Urinary bladder (tissue), 4 donors: ENCODE measurements around the gene OPA1. TPM values are rescaled to one million over a fixed set of nuclear protein-coding genes. Genes with fewer than 3 reads are reported as not detected.

Experiments used
- DNase-seq: peaks from one replicate; pipeline ENCODE4 v3.0.0-alpha.2; 2015; ENCODE audit errors: extremely low spot score
- H3K27ac ChIP-seq: one replicate; pipeline ENCODE4 v1.5.1; 2013; ENCODE audit warnings: low read depth, mild to moderate bottlenecking, moderate library complexity
- H3K36me3 ChIP-seq: one replicate; pipeline ENCODE4 v1.6.1; 2013; ENCODE audit warnings: mild to moderate bottlenecking, moderate library complexity; ENCODE audit not compliant: insufficient read depth
- H3K4me1 ChIP-seq: one replicate; pipeline ENCODE4 v1.6.1; 2013; ENCODE audit warnings: mild to moderate bottlenecking, moderate library complexity; ENCODE audit not compliant: insufficient read depth
- H3K4me3 ChIP-seq: one replicate; pipeline ENCODE4 v1.5.1; 2013; ENCODE audit warnings: low read depth, low read length
- WGBS: extraction: QIAGEN DNeasy Blood & Tissue Kit; methylation state at CpG from one replicate; pipeline ENCODE4 v1.1.7; 2013; 5-methylcytosine and 5-hydroxymethylcytosine counted together
- polyA plus RNA-seq: library from polyadenylated mRNA; stranded (reverse); fragments of 200-250 nt; gene quantifications from one replicate; pipeline ENCODE4 v1.2.3, GENCODE V29; 2013
- total RNA-seq: library from RNA; depleted of rRNA; stranded (reverse); fragments of >200 nt; gene quantifications from one replicate; pipeline ENCODE4 v1.2.3, GENCODE V29; 2014
- donor health status: healthy with polysubstance abuse.
- donor health status: healthy.

OPA1 gene
- total and polyA plus RNA-seq, 2 donors = 26.0 to 106 TPM

GRCh38 chr3:193640728-193641439 lies 47.9 kb downstream of the OPA1 start:
- Histone ChIP-seq H3K36me3 (peaks cover 6% of the 10 kb centered on the region), H3K27ac (no peak overlapping the region), H3K4me3 (no peak overlapping the region), H3K4me1 (no peaks in the 10 kb centered on the region)
- DNase-seq = no peak
- 82% methylated on average over 4 of the region's 4 CpGs for WGBS

- no peaks in the 10 kb centered on the region for H3K4me1 ChIP-seq
- no peak overlapping the region for H3K4me3 ChIP-seq
- peaks cover 6% of the 10 kb centered on the region for H3K36me3 ChIP-seq
- DNase-seq = no peak
- H3K27ac ChIP-seq = no peak overlapping the region
- 68% methylated on average over 3 of the region's 3 CpGs for WGBS
Measured at GRCh38 chr3:193641440-193641775, 48.4 kb downstream of the OPA1 start.

DNA sequence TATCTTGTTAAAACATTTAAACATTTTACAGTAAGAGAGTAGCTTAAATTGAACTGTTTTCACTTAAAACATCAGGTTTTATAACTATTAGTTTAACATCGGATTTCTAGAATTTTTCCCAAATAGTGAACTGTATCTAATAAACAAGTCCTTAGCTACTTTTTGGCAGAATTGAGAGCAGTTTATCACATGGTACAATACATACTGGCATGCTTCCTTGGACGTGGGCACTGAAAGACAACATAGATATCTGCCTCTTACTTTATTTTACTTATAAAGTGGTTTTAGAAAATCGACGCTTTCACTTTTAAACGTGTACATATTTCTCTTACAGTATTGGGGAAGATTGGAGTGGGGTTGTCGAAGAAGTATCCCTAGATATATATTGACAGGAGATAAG lies 52.8 kb downstream of the OPA1 start:
- peaks cover 7% of the 10 kb centered on the region for H3K36me3 ChIP-seq
- WGBS = 67% methylated on average over 6 of the region's 6 CpGs
- H3K4me3 ChIP-seq = no peak overlapping the region
- no peaks in the 10 kb centered on the region for H3K4me1 ChIP-seq
- H3K27ac ChIP-seq = no peak overlapping the region
- no peak for DNase-seq

DNA sequence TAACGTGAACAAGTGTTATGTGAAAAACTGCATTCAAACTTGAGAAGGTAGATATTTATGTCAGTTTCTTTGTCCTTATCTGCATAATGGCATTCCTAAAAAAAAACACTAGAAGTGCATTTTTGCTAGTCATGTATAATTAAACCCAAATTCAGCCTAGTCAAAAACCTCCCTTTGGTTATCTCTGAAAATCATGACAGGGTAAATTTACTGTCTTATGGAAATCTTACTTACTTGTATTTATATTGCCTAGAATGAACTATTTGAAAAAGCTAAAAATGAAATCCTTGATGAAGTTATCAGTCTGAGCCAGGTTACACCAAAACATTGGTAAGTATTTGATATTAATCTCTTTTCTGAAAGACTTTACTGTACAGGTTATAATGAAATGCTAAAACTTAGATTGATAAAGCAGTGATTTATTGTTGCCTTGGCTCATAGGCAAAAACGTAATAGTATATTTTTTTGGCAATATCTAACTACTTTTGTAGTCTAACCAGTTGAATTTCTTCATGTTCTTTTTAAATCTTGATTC lies 55.6 kb downstream of the OPA1 start:
- no peak for DNase-seq
- H3K4me1 ChIP-seq = no peaks in the 10 kb centered on the region
- no peak overlapping the region for H3K27ac ChIP-seq
- peaks cover 8% of the 10 kb centered on the region for H3K36me3 ChIP-seq
- WGBS = 81% methylated on average over 2 of the region's 2 CpGs
- no peak overlapping the region for H3K4me3 ChIP-seq

GRCh38 chr3:193650585-193650984 lies 57.6 kb downstream of the OPA1 start:
- Histone ChIP-seq H3K27ac (no peak overlapping the region), H3K4me1 (no peaks in the 10 kb centered on the region), H3K36me3 (peaks cover 8% of the 10 kb centered on the region), H3K4me3 (no peak overlapping the region)
- 95% methylated on average over 2 of the region's 2 CpGs for WGBS
- no peak for DNase-seq

- Histone ChIP-seq H3K4me1 (no peaks in the 10 kb centered on the region), H3K36me3 (peaks cover 8% of the 10 kb centered on the region), H3K4me3 (no peak overlapping the region), H3K27ac (no peak overlapping the region)
- DNase-seq = no peak
- 73% methylated on average over 4 of the region's 4 CpGs for WGBS
Measured at GRCh38 chr3:193655831-193656433, 62.9 kb downstream of the OPA1 start.

DNA sequence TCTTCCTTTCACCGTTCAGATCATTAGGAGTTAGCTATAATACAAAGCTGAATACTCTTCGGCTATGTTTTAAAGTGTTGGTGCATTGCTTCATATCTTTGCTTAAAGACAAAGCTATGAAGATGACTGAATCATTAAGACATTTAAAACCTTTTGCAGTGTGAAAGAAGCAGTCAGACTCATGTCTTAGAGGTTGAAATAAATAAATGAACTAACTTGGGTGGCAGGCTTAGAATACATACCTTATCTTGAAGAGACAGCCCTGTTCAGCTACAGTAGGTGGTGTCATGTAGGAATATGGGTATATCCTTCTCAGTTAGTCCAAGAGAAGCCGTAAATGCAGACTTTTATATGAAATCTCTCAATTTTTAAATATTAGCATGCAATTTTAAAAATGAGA lies 63.4 kb downstream of the OPA1 start:
- no peak overlapping the region for H3K4me3 ChIP-seq
- WGBS = 83% methylated on average over 3 of the region's 3 CpGs
- DNase-seq = no peak
- no peak overlapping the region for H3K27ac ChIP-seq
- no peaks in the 10 kb centered on the region for H3K4me1 ChIP-seq
- peaks cover 12% of the 10 kb centered on the region for H3K36me3 ChIP-seq

DNA sequence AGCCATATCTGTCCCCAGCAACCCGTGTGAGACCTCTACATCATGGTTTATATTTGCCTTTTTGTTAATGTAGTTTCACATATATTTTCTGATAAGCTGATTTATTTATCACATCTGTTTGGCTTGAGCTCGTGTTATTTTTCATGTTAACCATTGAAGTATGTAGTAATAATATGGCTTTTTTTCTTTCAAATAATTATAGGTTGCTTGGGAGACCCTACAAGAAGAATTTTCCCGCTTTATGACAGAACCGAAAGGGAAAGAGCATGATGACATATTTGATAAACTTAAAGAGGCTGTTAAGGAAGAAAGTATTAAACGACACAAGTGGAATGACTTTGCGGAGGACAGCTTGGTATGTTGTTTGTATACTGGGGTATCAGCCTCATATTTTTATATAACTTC lies 63.9 kb downstream of the OPA1 start:
- H3K27ac ChIP-seq = no peak overlapping the region
- H3K36me3 ChIP-seq = peaks cover 12% of the 10 kb centered on the region
- no peak for DNase-seq
- H3K4me3 ChIP-seq = no peak overlapping the region
- 80% methylated on average over 6 of the region's 6 CpGs for WGBS
- no peaks in the 10 kb centered on the region for H3K4me1 ChIP-seq

DNA sequence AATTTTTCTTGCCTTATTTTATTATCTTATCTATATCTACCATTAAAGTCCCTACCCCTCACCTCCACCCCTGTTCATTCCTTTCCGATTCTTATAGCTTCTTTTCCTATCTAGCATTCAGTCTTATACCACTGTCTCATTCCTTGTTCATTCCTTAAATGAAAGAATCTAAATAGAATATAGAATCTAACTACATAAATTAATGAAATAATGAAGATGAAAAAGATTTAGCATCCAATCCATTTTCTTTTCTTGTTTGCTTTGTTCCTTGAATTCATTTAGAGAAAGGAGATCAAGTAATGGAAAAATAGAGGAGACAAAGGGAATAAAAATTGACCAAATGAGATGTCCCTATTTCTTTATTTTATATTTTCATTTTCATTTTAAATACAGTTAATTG lies 67.2 kb downstream of the OPA1 start:
- Histone ChIP-seq H3K36me3 (peaks cover 9% of the 10 kb centered on the region), H3K27ac (no peak overlapping the region), H3K4me3 (no peak overlapping the region), H3K4me1 (no peaks in the 10 kb centered on the region)
- no peak for DNase-seq
- 92% methylated on average over 1 of the region's 1 CpG for WGBS

- WGBS = 78% methylated on average over 4 of the region's 4 CpGs
- Histone ChIP-seq H3K27ac (no peak overlapping the region), H3K36me3 (peaks cover 9% of the 10 kb centered on the region), H3K4me3 (no peak overlapping the region), H3K4me1 (no peaks in the 10 kb centered on the region)
- DNase-seq = no peak
Measured at GRCh38 chr3:193660698-193661411, 67.8 kb downstream of the OPA1 start.

GRCh38 chr3:193662757-193663322 lies 69.8 kb downstream of the OPA1 start:
- DNase-seq = no peak
- H3K4me3 ChIP-seq = no peak overlapping the region
- no peak overlapping the region for H3K27ac ChIP-seq
- WGBS = 87% methylated on average over 7 of the region's 7 CpGs
- H3K36me3 ChIP-seq = peaks cover 5% of the 10 kb centered on the region
- H3K4me1 ChIP-seq = no peaks in the 10 kb centered on the region

GRCh38 chr3:193665370-193665989 lies 72.5 kb downstream of the OPA1 start:
- peak; percentile 28 for DNase-seq
- Histone ChIP-seq H3K36me3 (peaks cover 5% of the 10 kb centered on the region), H3K4me3 (no peak overlapping the region), H3K27ac (no peak overlapping the region), H3K4me1 (no peaks in the 10 kb centered on the region)
- WGBS = 97% methylated on average over 1 of the region's 1 CpG

DNA sequence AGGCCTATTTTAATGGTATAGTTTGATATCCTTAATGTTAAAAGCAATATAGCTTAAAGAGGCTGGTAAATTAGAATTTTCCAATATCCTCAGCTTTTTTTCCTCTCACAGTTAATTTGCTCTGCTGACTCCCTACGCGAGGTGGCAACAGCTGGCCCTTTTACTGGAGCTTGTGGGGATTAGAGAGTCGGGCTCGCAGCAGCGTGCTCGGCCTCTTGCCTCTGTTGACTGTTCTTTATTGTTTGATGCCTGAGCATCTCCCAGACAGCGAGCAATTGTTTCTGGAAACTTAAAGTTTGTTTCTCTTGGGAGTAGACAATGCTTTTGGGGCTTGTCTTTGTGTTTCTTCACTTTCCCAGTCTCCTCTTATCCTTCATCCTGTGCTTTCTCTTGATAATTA lies 80.8 kb downstream of the OPA1 start:
- WGBS = 66% methylated on average over 7 of the region's 7 CpGs
- Histone ChIP-seq H3K4me3 (no peak overlapping the region), H3K36me3 (no peaks in the 10 kb centered on the region), H3K4me1 (no peaks in the 10 kb centered on the region), H3K27ac (no peak overlapping the region)
- DNase-seq = no peak
